GDM1 (cell line): ENCODE measurements around the gene KRTAP11-1.

Experiments
- DNase-seq: peaks from one replicate; lab custom pipeline; 2025; lab: John Stamatoyannopoulos, UW

The KRTAP11-1 gene

DNA sequence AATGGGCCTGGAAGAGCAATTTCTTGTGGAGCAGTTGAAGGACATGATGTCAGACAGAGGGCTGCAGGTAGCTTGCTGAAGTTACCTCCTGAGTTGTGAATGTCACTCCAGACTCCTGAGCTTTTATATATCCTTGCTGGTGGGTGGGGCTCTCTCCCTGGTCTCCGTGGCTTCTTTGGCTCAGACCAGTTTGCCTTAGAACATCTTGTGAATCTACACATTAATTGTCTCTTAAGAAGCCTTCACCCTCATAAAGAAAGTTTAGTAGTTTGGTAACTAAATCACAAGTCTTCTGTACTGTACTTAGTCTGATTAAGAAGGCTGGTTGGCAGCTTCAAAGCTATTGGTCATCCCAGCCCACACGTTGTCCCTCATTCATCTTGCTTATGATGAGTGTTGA, at the start of gene KRTAP11-1:
KRTAP11-1 (minus strand) TSS at position 101 of the 400 bp plus-strand sequence; CDS start at position 45, 56 bp downstream.
- DNase-seq = no peak

DNA sequence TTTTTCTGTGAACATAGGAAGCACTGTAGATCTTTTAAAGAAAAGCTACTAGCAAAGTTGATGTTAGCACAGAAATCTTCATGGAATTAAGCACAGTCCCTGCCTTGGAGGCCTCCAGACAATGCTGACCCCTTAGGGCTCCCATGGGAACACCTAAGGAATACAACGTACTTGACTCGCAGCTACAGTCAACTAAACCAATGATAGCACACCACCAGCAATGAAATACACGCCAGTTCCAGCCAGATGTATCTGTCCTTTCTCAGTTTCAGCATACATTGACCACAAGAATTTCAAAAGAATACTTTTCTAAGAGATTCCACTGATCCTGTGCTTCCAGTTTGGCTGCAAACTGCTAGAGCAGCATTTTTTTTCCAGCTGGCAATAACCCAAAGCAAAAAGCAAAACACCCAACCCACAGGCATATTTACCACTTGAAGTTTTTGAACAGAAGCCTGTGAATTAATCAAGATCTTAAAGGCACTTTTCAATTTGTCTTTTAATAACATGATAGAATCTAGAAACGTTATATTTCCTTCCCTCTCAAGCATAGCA, 42.8 kb upstream of the KRTAP11-1 start:
- DNase-seq = no peak

DNA sequence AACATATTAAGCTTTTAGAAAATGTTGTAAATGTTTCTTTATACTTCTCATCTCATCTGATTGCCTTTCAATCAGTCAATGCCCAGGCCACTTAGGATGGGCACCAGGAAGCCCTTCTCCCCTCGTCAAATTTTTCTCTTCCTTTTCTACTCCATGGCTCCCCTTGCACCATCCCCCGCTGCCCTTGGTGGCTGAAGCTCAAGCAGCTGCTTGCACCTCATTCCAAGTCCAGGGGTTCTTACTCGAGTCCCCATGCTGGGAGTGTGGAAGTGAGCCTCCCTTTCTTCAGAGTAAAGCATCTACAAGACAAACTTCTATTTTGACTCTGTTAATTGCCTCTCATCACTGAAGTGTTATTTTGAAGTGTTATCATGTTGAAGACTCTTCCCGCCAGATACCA, 39.7 kb upstream of the KRTAP11-1 start:
- no peak for DNase-seq

- DNase-seq = no peak
Measured at GRCh38 chr21:30917557-30917956, 36.2 kb upstream of the KRTAP11-1 start.

DNA sequence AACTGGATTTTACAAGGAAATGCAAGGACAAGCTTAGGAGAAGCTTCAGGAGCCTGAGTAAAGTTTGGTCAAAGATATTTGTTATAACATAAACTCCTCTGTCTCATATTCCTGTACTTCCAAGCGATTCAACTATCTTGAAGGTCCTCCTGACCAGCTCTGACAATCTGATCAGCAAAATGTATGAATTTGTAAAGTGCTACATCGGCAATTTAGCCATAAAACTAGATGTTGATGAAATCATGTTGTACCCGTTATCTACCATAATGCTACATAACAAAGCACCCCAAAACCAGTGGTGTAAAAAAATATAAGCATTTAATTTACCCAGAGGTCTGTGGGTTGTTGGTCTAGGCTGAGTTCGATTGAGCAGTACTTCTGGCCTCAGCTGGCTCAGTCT, 19.5 kb upstream of the KRTAP11-1 start:
- DNase-seq = no peak

GRCh38 chr21:30882866-30883597, 1.7 kb upstream of the KRTAP11-1 start:
- no peak for DNase-seq

GRCh38 chr21:30880914-30881313, 466 bp downstream of the KRTAP11-1 start:
- DNase-seq = no peak

- DNase-seq = no peak
Measured at GRCh38 chr21:30874526-30874925, 6.9 kb downstream of the KRTAP11-1 start.

DNA sequence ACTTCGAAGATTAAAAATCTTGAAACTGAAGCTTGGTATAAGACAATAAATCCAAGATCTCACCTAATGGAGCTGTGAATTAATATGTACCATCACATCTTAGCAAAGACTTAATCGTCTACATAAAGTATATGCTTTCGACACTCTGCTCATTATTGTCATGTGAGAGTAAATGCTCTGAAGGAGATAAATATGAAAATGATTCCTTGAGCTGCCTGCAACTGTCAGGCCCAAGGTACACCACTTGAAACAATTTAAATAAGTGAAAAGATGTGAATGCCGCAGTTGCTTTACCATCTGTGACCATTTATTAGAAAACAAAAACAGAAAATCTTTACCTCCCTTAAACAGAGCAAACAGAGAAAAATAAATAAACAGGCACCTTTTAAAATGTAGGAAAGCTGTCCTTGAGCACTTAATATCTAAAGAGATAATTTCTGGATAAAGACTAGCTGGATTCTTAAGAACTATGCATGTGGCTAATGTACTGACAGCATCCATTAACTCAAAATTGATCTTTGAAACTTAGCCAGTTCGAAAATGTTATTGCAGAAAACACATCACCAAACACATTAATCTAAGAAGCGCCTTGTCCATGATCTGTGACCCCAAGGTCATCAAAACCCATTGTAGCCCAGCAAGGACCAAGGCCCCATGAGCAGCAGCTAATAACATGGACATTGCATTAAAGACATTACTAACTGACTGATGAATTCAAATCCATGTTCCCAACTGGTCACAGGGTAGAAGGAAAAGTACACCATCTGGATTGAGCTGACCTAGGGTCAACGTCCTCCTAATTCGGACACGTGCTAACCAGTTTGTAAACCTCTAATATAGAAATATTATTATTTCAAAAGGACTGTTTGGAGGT, 33.5 kb downstream of the KRTAP11-1 start:
- no peak for DNase-seq

GRCh38 chr21:30842990-30843389, 38.4 kb downstream of the KRTAP11-1 start:
- DNase-seq = no peak

DNA sequence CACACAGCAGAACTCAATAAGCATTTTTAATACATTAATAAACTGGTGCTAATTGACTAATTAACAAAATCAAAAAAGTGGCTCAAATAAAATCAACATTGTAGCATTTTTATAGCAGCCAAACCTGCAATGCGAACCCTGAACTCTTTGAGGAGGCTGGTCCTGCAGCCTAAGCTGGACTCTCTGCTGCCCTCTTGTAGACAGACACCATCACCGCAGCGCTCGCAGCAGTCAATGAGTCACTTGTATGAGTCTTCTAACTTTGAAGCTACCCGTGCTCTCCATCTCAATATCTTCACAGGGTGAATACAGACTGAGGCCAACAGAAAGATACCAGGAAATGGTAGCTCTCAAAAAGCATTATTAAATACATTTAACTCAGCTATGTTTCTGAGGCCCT, 42.1 kb downstream of the KRTAP11-1 start:
- no peak for DNase-seq

DNA sequence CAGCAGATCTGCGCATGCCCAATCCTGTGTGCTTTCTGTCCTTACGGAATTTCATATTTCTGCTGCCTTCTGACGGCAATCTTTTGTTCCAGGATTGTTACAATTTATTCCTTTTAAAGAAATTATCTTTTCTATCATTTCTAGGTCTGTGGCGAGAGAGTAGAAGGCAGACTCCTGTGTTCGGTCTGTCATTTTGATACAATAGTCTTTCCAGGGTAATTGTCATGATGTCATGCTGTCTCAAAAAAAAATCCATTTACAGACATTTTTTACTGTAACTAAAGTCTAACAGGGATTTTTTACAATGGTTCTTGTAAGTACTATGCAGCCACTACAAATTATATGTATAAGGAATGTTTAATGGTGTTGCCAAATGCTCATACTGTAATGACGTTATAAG, 42.8 kb downstream of the KRTAP11-1 start:
- no peak for DNase-seq

- DNase-seq = no peak
Measured at GRCh38 chr21:30831194-30831765, 50.1 kb downstream of the KRTAP11-1 start.
